HG03135 (cell line): Measurements from ENCODE around the gene RMND1.
"Not testable (repeated sequence)": the region's sequence is repeated elsewhere in the genome, so short reads cannot be mapped to it uniquely, and the experiment has no call there.

Experiments used
- ATAC-seq: cut with Tn5 transposase; IDR thresholded peaks from one replicate; pipeline ENCODE4 v1.9.1; 2021; ENCODE audit warnings: mild to moderate bottlenecking, moderate library complexity; ENCODE audit not compliant: unreplicated experiment

RMND1 gene

GRCh38 chr6:151451950-151452749 is at the start of gene RMND1:
Gene RMND1, minus strand, starts transcription at chr6:151452126. Its CDS starts 6,315 bp downstream, at chr6:151445811.
- peak; percentile 98 for ATAC-seq

GRCh38 chr6:151499551-151499950 is 47.6 kb upstream of the RMND1 start:
- no peak for ATAC-seq

- peak; percentile 65 for ATAC-seq
These were observed 46.4 kb upstream of the RMND1 start for GRCh38 chr6:151498327-151498726.

- ATAC-seq = peak; percentile 37
These were observed 46.0 kb upstream of the RMND1 start for GRCh38 chr6:151497905-151498304.

GRCh38 chr6:151495380-151495779 is 43.5 kb upstream of the RMND1 start:
- ATAC-seq = no peak

GRCh38 chr6:151494936-151495320 is 43.0 kb upstream of the RMND1 start:
- no peak for ATAC-seq

GRCh38 chr6:151494235-151494935 is 42.5 kb upstream of the RMND1 start:
- no peak for ATAC-seq

GRCh38 chr6:151493804-151494234 is 41.9 kb upstream of the RMND1 start, which contains the start of gene CCDC170:
Gene CCDC170, plus strand, starts transcription at chr6:151494017. Its CDS starts 112 bp downstream, at chr6:151494129.
- no peak for ATAC-seq

GRCh38 chr6:151493161-151493803 is 41.4 kb upstream of the RMND1 start:
- ATAC-seq = no peak

GRCh38 chr6:151490996-151491395 is 39.1 kb upstream of the RMND1 start:
- no peak for ATAC-seq

- no peak for ATAC-seq
These were observed 36.3 kb upstream of the RMND1 start for GRCh38 chr6:151488226-151488625.

GRCh38 chr6:151483994-151484393 is 32.1 kb upstream of the RMND1 start:
- ATAC-seq = no peak

GRCh38 chr6:151482290-151482689 is 30.4 kb upstream of the RMND1 start:
- no peak for ATAC-seq

GRCh38 chr6:151481786-151482185 is 29.9 kb upstream of the RMND1 start:
- no peak for ATAC-seq

GRCh38 chr6:151478670-151479069 is 26.7 kb upstream of the RMND1 start:
- ATAC-seq = no peak

- ATAC-seq = no peak
These were observed 25.8 kb upstream of the RMND1 start for GRCh38 chr6:151477726-151478125.

- no peak for ATAC-seq
These were observed 24.0 kb upstream of the RMND1 start for GRCh38 chr6:151475653-151476523.

GRCh38 chr6:151464702-151465101 is 12.8 kb upstream of the RMND1 start:
- ATAC-seq = no peak

- ATAC-seq = no peak
These were observed 9.7 kb upstream of the RMND1 start for GRCh38 chr6:151461673-151462072.

GRCh38 chr6:151455751-151456398 is 3.9 kb upstream of the RMND1 start:
- ATAC-seq = not testable (repeated sequence)
